Epithelial cell of esophagus (primary cell): Measurements from ENCODE around the gene SPG11.
A peak's percentile ranks its signal among the peaks of the same experiment; 100 is the strongest.

Source experiments
- DNase-seq: peaks from one replicate; pipeline ENCODE4 v3.0.0; 2010; ENCODE audit warnings: low read depth
- H3K4me3 ChIP-seq: 2 replicates; pipeline ENCODE4 v1.5.1; 2011; ENCODE audit warnings: mild to moderate bottlenecking, low read length, control low read depth
- TF ChIP-seq, protein P1 (sequence below): IDR thresholded peaks from 2 replicates; pipeline ENCODE4 v1.5.1; 2011; ENCODE audit warnings: low read depth, mild to moderate bottlenecking, low read length, control low read depth, inconsistent platforms; ENCODE audit not compliant: insufficient read depth; ENCODE audit errors: missing control alignments

SPG11 gene

GRCh38 chr15:44663410-44664308 is at the start of gene SPG11:
Gene SPG11, minus strand, starts transcription at chr15:44663662. Its CDS starts 15 bp downstream, at chr15:44663647.
- TF ChIP-seq, protein P1, sequence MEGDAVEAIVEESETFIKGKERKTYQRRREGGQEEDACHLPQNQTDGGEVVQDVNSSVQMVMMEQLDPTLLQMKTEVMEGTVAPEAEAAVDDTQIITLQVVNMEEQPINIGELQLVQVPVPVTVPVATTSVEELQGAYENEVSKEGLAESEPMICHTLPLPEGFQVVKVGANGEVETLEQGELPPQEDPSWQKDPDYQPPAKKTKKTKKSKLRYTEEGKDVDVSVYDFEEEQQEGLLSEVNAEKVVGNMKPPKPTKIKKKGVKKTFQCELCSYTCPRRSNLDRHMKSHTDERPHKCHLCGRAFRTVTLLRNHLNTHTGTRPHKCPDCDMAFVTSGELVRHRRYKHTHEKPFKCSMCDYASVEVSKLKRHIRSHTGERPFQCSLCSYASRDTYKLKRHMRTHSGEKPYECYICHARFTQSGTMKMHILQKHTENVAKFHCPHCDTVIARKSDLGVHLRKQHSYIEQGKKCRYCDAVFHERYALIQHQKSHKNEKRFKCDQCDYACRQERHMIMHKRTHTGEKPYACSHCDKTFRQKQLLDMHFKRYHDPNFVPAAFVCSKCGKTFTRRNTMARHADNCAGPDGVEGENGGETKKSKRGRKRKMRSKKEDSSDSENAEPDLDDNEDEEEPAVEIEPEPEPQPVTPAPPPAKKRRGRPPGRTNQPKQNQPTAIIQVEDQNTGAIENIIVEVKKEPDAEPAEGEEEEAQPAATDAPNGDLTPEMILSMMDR: peak; percentile 92
- peak within 1 kb of the TSS; percentile 90 for H3K4me3 ChIP-seq
- peak; percentile 97 for DNase-seq

GRCh38 chr15:44712346-44713005 is 49.0 kb upstream of the SPG11 start:
- TF ChIP-seq, protein P1: no peak
- DNase-seq: peak; percentile 64
- peak overlapping the region; percentile 95 for H3K4me3 ChIP-seq

DNA sequence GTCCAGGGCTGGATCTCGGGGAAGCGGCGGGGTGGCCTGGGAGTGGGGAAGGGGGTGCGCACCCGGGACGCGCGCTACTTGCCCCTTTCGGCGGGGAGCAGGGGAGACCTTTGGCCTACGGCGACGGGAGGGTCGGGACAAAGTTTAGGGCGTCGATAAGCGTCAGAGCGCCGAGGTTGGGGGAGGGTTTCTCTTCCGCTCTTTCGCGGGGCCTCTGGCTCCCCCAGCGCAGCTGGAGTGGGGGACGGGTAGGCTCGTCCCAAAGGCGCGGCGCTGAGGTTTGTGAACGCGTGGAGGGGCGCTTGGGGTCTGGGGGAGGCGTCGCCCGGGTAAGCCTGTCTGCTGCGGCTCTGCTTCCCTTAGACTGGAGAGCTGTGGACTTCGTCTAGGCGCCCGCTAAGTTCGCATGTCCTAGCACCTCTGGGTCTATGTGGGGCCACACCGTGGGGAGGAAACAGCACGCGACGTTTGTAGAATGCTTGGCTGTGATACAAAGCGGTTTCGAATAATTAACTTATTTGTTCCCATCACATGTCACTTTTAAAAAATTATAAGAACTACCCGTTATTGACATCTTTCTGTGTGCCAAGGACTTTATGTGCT is 48.4 kb upstream of the SPG11 start:
- DNase-seq: peak; percentile 30
- TF ChIP-seq, protein P1: no peak
- H3K4me3 ChIP-seq: peak overlapping the region; percentile 95

DNA sequence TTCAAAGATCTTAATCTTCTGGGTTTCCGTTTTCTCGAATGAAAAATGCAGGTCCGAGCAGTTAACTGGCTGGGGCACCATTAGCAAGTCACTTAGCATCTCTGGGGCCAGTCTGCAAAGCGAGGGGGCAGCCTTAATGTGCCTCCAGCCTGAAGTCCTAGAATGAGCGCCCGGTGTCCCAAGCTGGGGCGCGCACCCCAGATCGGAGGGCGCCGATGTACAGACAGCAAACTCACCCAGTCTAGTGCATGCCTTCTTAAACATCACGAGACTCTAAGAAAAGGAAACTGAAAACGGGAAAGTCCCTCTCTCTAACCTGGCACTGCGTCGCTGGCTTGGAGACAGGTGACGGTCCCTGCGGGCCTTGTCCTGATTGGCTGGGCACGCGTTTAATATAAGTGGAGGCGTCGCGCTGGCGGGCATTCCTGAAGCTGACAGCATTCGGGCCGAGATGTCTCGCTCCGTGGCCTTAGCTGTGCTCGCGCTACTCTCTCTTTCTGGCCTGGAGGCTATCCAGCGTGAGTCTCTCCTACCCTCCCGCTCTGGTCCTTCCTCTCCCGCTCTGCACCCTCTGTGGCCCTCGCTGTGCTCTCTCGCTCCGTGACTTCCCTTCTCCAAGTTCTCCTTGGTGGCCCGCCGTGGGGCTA is 47.8 kb upstream of the SPG11 start, which contains the start of the genes B2M and PATL2:
Gene B2M (plus strand): TSS at position 422 of the 647 bp plus-strand sequence. CDS start 30 bp downstream, at position 452.
Gene PATL2 (minus strand): TSS at position 228 of the 647 bp plus-strand sequence. CDS start 34,833 bp downstream, outside the sequence.
- peak; percentile 96 for DNase-seq
- peak within 1 kb of the TSS; percentile 95 for H3K4me3 ChIP-seq
- TF ChIP-seq, protein P1: no peak

DNA sequence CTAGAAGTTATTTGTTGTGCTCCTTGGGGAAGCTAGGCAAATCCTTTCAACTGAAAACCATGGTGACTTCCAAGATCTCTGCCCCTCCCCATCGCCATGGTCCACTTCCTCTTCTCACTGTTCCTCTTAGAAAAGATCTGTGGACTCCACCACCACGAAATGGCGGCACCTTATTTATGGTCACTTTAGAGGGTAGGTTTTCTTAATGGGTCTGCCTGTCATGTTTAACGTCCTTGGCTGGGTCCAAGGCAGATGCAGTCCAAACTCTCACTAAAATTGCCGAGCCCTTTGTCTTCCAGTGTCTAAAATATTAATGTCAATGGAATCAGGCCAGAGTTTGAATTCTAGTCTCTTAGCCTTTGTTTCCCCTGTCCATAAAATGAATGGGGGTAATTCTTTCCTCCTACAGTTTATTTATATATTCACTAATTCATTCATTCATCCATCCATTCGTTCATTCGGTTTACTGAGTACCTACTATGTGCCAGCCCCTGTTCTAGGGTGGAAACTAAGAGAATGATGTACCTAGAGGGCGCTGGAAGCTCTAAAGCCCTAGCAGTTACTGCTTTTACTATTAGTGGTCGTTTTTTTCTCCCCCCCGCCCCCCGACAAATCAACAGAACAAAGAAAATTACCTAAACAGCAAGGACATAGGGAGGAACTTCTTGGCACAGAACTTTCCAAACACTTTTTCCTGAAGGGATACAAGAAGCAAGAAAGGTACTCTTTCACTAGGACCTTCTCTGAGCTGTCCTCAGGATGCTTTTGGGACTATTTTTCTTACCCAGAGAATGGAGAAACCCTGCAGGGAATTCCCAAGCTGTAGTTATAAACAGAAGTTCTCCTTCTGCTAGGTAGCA is 47.0 kb upstream of the SPG11 start:
- TF ChIP-seq, protein P1: peak; percentile 30
- no peak for DNase-seq
- peak overlapping the region; percentile 95 for H3K4me3 ChIP-seq
